GM12892 (cell line): ENCODE results near the gene GPT2.

Experiments used
- POLR2A ChIP-seq: IDR thresholded peaks from 2 replicates; pipeline ENCODE4 v1.6.1; 2011; ENCODE audit warnings: low read depth, low read length, control low read depth
- POLR2AphosphoS5 ChIP-seq: IDR thresholded peaks from 2 replicates; pipeline ENCODE4 v1.6.1; 2011; ENCODE audit warnings: low read depth, low read length, control low read depth

- TF ChIP-seq POLR2A (no peak), POLR2AphosphoS5 (no peak)
Observed at GRCh38 chr16:46900455-46901235, 16.5 kb downstream of the GPT2 start.
